GM19452 (cell line): ENCODE data around the gene RSPRY1.

Experiments used
- ATAC-seq: cut with Tn5 transposase; IDR thresholded peaks from one replicate; pipeline ENCODE4 v1.9.1; 2021; ENCODE audit not compliant: unreplicated experiment

RSPRY1 gene

DNA sequence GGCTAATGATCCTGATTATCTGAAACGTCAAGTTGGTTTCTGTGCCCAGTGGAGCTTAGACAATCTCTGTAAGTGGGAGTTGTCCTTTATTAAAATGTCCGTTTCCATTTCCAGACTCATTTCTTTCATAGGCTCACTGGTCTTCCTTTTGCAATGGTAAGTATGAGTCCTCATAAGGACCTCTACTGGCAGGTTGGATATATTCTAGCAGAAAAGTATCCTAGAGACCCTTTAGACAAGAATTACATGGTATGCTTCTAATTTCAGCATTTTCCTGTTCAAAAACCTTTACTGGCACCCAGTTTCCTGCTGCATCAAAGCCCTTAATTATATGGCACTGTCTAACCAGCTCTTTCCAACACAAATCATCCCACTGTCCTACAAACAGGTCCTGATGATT, 30.8 kb downstream of the RSPRY1 start:
- ATAC-seq = no peak

DNA sequence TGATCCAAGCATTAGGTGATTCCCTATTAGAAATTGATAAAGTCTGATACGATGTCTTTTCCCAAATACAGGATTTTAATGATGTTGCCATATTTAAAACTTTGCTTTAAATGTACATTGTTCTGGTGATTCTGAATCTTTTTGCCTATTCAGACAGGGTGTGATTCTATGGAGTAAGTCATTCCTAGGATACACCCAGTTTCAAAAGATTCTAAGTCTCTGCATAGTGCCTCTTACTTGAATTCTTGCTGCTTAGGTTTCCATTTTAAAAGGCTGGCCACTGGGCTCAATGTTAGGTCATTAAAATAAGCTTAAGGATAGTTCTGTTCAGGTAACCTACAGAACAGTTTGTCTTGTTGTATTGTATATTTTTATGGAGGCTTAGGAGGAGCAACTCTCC, 36.9 kb downstream of the RSPRY1 start:
- no peak for ATAC-seq

DNA sequence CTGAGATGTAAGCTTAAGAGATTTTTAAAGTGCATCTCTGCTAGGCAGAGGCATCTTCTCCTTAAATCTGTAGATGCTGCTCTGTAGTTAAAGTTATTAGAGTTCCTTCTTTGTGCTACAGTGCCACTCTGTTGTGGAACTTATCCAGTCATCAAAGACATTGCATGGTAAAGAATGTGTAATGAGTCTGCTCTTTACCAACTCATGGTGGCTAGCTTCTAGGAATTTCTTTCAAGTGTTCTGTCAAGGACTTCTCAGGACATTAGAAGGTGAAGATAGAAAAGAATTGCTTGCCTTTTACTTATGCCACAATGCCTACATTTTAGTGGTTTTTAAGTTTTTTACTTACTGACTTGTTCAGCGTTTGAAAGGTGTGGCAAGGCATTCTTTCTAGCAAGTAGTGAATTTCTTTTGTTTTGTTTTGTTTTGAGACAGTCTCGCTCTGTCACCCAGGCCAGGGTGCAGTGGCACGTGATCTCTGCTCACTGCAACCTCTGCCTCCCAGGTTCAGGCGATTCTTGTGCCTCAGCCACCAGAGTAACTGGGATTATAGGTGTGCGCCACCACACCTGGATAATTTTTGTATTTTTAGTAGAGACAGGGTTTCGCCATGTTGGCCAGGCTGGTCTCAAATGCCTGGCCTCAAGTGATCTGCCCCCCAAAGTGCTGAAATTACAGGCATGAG, 38.7 kb downstream of the RSPRY1 start:
- no peak for ATAC-seq

DNA sequence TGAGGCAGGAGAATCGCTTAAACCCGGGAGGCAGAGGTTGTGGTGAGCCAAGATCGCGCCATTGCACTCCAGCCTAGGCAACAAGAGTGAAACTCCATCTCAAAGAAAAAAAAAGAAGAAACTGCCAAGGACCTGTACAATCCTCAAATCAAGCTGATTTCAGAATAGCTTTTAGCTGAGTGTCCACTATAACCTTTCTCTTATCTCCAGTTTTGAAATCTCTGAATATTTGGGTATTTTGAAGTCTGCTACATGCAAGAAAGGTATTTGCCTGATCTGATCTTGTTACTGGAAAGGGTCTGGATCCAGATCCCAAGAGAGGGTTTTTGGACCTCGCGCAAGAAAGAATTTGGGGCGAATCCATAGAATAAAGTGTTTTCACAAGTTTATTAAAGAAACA, 39.8 kb downstream of the RSPRY1 start:
- no peak for ATAC-seq

DNA sequence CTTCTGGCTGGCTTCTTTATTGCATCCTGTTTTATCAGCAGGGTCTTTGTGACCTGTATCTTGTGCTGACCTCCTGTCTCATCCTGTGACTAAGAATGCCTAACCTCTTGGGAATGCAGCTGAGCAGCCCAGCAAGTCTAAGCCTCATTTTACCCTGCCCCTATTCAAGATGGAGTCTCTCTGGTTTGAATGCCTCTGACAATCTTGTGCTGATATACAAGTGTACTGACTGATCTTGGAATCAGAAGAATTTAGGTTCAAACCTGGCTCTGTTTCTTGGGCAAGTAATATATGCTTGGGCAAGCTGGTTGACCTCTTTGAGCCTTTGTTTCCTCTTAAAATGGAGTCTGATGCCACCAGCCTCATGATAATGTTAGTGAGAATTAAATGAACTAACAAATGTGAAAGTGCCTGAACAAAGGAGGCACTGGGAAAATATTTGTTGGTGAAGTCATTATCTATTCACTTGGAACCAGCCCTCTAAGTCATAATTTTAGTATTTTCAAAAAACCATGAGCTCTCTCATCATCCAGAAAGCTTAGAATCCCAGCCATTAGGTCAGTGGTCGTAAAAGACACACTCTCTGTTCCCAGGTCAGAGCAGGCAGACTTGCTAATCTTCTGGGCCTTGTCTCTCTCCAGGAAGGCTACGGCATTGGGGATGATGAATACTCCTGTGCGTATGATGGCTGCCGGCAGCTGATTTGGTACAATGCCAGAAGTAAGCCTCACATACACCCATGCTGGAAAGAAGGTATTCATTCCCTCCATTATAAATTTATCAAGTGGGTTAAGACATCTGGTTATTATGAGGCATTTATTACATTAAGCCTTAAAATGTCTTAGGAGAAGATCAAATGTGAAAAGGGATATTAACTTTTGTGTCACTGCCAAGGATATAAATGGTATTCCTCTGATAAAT, 40.8 kb downstream of the RSPRY1 start:
- no peak for ATAC-seq

DNA sequence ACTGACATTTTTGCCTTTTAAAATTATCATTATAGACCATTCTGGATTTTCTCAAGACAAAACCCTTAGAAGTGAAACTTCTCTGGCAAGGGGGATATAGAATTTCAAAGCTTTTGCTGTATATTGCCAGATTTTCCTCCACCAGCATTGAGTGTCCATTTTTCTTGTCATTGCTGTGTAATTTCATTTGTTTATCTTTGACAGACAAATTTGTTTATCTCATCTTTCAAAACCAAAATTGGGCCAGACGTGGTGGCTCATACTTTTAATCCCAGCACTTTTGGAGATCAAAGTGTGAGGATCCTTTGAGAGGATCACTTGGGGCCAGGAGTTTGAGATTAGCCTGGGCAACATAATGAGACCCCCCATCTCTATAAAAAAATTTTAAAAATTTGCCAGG, 43.0 kb downstream of the RSPRY1 start:
- ATAC-seq = no peak

DNA sequence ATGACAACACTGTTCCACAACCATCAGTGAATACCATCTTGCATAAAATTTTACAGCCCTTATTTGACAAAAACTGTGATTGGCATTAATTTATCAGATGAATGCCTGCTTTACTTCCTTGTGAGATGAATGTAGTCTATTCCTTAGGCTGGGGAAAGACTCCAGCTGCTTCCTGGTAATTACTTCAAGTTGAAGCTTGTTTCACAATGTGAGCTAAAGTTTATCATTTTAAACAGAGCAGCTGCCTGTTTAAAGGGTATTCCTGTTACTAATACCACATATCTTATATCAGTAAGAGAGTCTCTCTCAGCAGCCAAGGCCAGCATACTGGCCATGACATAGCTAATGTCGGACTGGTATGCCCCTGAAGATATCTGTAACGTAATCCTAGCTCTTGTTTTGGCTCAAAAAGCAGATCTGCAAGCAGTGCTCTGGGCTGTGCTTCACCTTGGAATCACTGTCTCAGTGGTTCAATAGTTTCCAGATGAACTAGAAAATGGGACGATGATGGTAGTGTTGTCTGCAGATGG, 45.8 kb downstream of the RSPRY1 start:
- no peak for ATAC-seq

DNA sequence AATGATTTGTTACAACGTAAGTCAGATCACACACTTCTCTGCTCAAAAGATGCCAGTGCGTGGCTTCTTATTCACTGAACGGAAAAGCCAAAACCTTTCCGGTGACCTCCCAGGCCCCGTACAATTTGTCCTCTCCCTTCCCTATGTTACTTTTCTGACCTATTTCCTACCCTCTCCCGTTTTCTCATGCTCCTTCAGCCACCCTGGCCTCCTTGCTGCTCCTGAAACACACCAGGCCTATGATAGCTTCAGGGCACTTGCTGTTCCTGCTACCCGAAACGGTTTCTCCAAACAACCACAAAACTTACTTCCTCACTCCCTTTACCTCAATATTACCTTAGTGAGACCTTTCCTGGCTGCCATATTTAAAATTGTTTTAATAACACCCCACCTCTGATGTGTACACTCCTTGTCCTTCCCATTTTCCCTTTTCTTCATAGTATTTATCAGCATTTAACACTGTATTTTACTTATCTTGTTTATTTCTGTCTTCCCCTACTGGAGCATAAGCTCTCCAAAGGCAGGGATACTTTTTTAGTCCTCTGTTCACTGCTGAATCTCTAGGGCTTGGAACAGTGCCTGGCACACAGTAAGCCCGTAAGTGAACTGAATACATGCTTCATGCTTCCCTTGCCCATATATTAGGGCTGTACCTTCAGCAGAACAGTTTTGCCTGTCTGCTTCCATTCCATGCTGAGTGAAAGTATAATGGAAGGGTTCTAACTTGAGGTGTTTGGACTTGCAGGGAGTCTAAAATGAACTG, 48.0 kb downstream of the RSPRY1 start:
- no peak for ATAC-seq

DNA sequence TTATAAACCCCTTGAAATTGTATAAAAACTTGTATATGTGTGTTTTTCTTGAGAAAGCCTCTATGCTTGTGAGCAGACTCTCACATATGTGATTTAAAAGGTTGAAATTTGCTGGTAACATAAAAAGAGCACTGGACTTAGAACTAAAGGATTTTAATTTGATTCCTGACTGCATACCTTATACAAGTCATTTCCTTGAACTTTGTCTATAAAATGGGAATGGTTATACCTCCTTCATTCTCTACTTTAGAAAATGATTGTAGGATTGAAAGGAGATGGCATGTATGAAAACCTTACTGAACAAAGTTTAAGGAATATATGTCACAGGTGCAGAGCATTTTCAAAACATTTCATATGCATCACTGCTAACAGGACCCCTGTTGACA, 48.6 kb downstream of the RSPRY1 start:
- no peak for ATAC-seq

DNA sequence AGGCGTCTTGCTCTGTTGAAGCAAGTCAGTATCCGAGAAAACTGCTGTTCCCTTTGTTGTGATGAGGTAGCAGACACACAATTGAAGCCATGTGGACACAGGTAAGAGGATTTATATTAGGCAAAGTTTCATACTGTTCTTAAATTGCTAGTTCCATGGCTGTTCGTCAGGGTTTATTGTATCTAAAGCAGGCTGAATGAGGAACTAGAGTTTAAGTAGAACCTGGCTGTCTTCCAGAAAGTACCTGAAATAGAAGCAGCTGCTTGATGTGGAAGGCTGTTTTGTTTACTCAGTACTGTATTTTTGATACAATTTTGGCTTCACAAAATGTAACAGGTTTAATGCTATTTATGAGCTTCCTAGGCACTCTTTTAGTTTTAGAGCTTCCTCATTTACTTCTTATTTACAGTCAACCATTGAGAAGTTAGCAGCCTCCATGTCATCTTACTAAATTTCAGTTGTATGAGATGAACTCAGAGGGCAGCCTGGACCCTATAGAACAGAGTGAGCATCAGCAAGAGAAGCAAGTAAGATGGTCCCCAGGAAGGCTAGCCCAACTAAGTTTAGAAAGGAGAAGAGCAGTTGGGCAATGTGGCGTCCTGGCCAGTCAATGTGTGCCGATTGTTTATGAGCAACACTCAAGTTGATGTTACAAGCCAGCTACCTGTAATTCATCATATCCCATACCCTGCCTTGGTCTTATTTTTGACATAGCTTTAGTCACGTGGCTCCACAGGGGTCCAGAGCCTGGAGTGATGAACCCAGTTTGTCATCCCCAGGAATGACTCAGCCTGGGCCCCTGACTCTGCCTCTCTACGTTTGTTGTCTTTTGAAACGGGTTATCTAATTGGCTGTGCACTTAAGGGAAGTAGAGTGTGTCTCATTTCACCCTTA, 49.2 kb downstream of the RSPRY1 start:
- no peak for ATAC-seq

DNA sequence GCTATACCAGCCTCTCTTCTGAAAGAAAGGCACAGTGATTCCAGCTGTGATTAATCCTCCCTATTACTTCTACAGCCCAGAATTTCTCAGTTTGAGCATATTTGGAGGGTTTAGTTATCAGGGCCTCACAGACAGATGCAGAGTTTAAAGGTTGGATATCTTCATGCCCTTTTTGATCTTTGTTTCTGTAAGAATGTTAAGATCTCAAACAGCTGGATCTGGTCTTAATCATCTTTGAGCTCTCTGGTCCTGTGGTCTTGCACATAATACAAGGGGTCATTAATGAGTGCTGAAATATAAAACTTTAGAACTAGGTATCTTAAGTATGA, 49.9 kb downstream of the RSPRY1 start:
- ATAC-seq = no peak

DNA sequence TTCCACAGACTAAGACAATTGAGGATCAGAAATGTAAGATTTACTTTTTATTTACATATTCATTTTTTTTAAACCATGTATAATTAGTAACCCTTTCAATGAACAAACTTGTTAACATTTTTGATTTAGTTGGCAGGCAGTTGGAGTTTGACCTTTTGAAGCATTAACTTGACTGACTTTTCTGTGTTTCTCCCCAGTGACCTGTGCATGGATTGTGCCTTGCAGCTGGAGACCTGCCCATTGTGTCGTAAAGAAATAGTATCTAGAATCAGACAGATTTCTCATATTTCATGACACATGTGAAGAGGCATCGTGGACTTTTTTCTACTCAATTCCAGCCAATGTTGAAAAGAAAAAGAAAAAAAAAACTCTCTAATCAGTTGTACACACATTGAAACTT, 52.6 kb downstream of the RSPRY1 start:
- ATAC-seq = no peak

DNA sequence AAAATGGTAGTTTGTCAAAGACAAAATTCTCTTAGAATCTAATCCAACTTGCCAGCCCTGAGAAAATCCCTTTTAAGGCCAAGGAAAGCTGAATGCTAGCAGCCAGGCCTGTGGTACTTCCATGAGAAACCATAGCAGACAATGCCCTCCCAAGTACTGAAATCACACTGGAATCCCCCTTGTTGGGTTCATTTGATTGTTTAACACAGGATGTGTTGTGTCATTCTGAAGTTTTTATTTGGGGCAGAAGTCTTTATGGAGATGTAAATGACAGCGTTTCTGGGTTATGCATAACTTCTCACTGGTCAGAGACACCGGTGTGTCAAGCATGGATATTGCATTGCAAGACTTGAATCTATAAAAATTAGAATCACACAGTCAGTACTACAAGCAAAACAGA, 53.0 kb downstream of the RSPRY1 start:
- no peak for ATAC-seq

DNA sequence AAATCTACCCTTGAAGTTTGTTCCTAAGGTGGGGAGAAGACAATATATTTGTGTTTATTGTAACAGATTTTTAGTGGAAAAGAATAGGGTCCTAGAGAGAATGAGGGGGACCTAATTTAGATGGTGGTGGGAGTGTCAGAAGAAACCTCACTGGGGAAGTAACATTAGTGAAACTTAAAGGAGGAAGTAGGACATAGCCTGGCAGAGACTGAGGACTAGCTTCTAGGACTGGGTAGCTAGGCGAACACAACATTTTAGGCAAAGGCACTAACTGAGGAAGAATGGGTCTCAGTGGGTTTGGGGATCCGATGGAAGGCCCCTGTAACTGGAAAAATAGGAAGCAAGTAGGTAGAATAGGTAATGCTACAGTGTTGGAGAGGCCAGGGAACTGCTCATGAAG, 54.7 kb downstream of the RSPRY1 start:
- no peak for ATAC-seq

DNA sequence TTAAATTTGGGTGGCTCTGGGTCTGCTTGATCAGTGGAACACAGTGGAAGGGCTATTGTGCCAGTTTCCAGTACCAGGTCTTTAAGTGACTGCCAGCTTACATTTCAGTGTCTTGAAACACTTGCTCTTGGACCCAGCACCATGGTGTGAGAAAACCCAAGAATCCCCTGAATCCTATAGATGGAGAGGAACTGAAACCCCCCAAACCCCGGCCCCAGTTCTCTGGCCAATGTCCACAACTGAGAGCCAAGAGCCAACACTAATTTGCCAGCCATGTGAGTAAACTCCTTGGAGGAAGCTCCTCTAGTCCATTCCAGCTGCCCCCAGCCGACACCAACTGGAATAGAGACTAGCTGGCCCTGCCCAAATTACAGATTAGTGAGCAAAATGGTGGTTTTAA, 56.5 kb downstream of the RSPRY1 start:
- no peak for ATAC-seq

DNA sequence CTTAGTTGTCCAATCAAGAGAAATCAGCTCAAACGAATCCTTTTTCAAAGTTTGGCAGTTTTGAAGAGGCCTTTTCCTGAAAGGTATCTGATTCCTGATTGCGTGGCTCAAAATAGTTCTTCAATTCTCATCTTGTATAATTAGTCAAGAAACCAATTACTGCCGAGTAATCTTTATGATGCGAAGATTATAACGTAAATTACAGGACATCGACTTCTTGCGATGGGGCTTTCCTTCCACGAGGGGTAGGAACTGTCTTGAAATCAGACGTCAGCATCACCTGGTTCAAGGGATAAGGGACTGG, 58.3 kb downstream of the RSPRY1 start:
- peak; percentile 23 for ATAC-seq

DNA sequence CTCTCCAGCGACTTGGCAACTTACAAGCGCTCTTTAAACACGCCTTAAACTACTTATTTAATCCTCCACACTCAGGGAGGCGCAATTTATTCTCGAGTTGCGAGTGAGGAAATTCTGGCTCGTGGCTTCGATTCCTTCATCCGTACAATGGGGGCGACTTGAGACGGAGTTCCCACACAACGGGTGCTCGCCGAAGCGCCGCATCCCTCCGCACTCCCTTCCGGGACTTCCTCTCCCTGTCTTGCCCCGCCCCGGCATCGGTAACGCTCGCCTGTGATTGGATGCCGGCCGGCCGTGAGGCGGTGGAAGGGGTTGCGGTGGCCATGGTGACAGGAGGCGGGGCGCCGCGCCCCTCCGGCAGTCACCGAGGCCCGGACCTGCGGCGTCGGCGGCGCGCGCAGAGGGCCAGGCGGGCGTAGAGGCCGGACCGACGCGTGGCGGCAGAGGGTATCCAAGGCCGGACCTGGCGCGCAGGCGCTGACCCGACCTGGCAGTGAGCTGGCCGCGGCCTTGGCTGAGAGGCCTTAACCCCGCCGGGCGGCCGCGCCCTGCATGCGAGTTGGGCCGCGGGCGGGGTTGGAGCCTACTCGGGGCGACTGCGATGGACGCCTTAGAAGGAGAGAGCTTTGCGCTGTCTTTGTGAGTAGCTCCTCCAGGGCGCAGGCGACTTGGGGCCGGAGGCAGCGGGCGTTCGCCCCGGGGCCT, 58.8 kb downstream of the RSPRY1 start, which contains the start of gene ARL2BP:
TSS of gene ARL2BP (plus strand) at position 493 of the 705 bp plus-strand sequence. CDS start at position 602, 109 bp downstream.
- ATAC-seq = peak; percentile 95

DNA sequence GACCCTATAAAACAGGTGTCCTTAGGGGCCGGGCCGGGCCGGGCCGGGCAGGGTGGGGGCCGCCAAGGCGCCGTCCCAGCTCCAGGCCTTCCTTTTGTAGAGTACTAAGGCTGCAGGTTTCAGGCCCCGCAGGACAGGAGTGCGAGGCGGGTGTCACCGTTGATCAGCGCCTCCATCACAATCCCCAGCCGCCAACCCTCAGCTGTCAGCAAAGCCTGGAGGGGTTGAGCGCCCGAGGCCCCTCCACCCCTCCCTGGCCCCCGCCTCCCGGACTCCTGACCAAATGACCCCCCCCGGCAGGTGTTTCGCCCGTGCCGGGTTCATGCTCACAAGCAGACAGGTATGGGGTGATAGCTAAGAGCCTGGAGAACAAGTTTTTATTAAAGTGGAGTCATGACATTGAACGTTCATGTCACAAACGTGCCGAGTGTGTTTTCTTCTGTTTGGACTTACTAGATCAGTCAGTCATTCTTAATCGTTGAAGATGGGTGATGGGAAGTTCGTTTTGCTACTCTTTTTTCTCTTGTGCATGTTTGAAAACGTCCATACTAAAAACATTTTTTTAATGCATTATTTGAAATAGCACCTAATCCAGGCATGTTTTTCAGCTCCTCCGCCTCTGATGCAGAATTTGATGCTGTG, 59.5 kb downstream of the RSPRY1 start:
- peak; percentile 31 for ATAC-seq

DNA sequence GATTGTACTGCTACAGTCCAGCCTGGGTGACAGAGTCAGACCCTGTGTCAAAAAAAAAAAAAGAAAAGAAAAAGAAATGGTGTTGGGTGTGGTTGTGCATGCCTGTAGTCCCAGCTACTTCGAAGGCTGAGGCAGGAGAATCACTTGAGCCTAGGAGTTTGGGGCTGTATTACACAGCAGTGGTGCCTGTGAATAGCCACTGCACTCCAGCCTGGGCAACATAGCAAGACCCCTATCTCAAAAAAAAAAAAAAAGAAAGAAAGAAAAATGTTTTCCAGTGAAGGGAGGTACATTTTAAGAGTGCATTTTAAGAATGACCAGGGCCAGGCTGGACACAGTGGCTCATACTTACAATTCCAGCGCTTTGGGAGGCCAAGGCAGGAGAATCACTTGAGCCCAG, 65.2 kb downstream of the RSPRY1 start:
- ATAC-seq = no peak
